Measurements from ENCODE around the gene SLC49A3. TPM values are rescaled to one million over a fixed set of nuclear protein-coding genes. Genes with fewer than 3 reads are reported as not detected.

Gene SLC49A3
- total RNA-seq, 1 donor from 2014 or later: 0.53 TPM

DNA sequence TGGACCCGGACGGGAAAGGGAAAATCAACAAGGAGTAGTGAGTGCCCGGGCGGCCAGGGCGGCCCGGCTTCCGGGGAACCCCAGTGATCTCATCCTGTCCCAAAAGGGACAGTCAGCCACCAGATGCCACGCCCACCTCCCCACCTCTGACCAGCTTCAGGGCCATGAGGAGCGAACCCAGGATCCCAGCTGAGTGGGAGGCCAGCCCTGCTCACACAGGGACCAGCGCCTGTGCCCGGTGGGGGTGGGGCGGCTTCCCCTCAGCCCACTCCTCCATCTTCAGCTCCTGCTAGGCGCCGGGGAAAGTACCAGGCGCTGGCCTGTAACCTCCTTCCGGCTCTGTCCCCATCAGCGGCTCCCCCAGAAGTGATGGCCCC lies 8.4 kb downstream of the SLC49A3 start:
- FAIRE-seq (no peak), DNase-seq (ENCODE audit: low read depth) (peak; percentile 13)
- peak overlapping the region; percentile 38 for H3K4me3 ChIP-seq (ENCODE audit: low read depth, low read length)
- H3K36me3 ChIP-seq (ENCODE audit: control insufficient read depth, insufficient read depth, low read length): no peaks in the 10 kb centered on the region
- H3K27me3 ChIP-seq (ENCODE audit: control insufficient read depth, insufficient read depth, low read length): no peaks in the 10 kb centered on the region
- TF ChIP-seq, protein P1, sequence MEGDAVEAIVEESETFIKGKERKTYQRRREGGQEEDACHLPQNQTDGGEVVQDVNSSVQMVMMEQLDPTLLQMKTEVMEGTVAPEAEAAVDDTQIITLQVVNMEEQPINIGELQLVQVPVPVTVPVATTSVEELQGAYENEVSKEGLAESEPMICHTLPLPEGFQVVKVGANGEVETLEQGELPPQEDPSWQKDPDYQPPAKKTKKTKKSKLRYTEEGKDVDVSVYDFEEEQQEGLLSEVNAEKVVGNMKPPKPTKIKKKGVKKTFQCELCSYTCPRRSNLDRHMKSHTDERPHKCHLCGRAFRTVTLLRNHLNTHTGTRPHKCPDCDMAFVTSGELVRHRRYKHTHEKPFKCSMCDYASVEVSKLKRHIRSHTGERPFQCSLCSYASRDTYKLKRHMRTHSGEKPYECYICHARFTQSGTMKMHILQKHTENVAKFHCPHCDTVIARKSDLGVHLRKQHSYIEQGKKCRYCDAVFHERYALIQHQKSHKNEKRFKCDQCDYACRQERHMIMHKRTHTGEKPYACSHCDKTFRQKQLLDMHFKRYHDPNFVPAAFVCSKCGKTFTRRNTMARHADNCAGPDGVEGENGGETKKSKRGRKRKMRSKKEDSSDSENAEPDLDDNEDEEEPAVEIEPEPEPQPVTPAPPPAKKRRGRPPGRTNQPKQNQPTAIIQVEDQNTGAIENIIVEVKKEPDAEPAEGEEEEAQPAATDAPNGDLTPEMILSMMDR (IDR thresholded peaks at IDR 0.05; ENCODE audit: insufficient read depth, low read length, severe bottlenecking): no peak

DNA sequence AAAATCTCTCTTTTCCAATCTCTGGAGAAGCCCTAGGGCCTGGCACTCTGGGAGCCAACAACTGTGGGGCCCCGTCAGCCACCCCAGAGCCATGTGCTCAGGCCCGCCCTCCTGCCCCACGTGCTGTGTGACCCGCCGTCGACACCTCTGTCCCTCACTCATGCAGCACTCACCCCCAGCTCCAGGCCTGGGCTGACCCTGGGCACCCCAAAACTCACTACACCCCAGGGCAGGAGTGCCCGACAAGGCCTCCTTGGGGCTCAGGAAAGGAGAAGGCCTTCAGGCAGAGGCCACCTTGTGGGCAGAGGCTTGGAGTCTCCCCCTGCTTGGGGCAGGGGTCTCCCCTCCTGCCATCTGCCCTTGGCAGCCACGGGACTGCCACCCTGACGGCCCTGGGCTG lies 8.9 kb downstream of the SLC49A3 start:
- no peak overlapping the region for H3K4me3 ChIP-seq (ENCODE audit: low read depth, low read length)
- TF ChIP-seq, protein P1 (IDR thresholded peaks at IDR 0.05; ENCODE audit: insufficient read depth, low read length, severe bottlenecking): no peak
- FAIRE-seq (no peak), DNase-seq (ENCODE audit: low read depth) (no peak)
- no peaks in the 10 kb centered on the region for H3K36me3 ChIP-seq (ENCODE audit: control insufficient read depth, insufficient read depth, low read length)
- H3K27me3 ChIP-seq (ENCODE audit: control insufficient read depth, insufficient read depth, low read length): no peaks in the 10 kb centered on the region

DNA sequence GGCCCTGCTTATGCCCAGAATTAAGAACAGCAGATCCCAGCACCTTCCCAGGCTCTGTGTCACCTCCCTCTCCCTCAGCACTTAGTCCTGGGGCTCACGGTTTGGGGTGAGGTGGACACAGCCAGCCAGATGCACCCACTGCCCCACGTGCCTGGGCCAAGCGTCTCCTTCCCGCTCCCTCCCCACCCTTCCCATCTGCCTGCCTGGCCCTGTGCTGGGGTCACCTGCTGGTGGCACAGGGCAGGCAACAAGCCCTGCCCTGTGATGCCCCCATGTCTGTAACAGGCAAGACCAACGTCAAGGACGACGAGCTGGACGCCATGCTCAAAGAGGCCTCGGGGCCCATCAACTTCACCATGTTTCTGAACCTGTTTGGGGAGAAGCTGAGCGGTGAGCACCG lies 9.3 kb downstream of the SLC49A3 start:
- H3K4me3 ChIP-seq (ENCODE audit: low read depth, low read length): no peak overlapping the region

DNA sequence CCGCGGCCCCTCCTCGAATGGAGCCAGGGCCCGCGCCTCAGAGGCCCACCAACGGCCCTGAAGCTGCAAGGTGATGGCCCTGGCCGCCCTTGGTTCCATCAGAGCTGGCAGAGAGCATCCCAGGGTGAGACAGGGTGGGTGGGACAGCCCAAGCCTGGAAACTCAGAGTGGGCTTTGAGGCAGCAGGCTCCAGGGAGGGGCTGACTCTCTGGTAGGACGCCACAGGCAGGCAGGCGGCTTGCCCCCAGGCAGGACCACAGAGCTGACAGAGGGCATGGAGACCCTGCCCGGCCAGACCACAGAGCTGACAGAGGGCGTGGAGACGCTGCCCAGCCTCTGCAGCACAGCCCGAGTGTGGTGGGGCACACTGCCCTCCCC lies 9.9 kb downstream of the SLC49A3 start:
- FAIRE-seq (no peak), DNase-seq (ENCODE audit: low read depth) (no peak)
- no peaks in the 10 kb centered on the region for H3K36me3 ChIP-seq (ENCODE audit: control insufficient read depth, insufficient read depth, low read length)
- H3K27me3 ChIP-seq (ENCODE audit: control insufficient read depth, insufficient read depth, low read length): no peaks in the 10 kb centered on the region
- H3K4me3 ChIP-seq (ENCODE audit: low read depth, low read length): no peak overlapping the region
- TF ChIP-seq, protein P1 (IDR thresholded peaks at IDR 0.05; ENCODE audit: insufficient read depth, low read length, severe bottlenecking): no peak

More for the DNA sequence above, 9.3 kb downstream of the SLC49A3 start:
- Histone ChIP-seq H3K36me3 (ENCODE audit: control insufficient read depth, insufficient read depth, low read length) (no peaks in the 10 kb centered on the region), H3K27me3 (ENCODE audit: control insufficient read depth, insufficient read depth, low read length) (no peaks in the 10 kb centered on the region)
- FAIRE-seq: no peak
- DNase-seq (ENCODE audit: low read depth): no peak
- TF ChIP-seq, protein P1 (IDR thresholded peaks at IDR 0.05; ENCODE audit: insufficient read depth, low read length, severe bottlenecking): no peak

DNA sequence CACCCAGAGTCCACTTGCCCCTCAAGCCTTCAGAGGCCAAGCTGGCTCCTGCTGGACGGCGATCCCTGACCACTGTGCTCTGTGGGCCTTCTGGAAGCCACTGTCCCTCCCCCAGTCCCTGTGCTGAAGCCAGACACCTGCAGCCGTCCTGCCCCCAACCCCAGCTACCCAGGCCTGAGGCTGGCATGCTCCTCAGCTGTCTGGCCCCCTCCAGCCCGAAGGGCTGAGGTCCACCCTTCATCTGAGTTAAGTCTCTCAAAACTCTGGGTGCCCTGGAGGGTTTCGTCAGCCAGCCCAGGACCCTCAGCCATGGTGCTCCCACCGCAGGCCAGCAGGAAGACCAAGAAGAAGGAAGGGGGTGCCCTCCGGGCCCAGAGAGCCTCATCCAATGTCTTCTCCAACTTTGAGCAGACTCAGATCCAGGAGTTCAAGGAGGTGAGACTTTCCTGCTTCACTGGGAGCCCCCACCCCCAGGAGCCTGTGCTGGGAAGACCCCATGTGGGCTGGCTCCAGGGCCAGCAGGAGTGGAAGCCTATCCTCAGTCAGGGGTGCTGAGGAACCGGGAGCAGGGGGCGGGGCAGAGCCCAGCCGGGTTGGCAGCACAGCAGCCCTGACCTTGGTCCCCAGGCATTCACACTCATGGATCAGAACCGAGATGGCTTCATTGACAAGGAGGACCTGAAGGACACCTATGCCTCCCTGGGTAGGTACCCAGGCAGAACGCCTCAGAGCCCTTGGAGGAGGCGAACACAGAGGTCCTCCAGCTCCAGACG lies 10.4 kb downstream of the SLC49A3 start:
- TF ChIP-seq, protein P1 (IDR thresholded peaks at IDR 0.05; ENCODE audit: insufficient read depth, low read length, severe bottlenecking): no peak
- H3K27me3 ChIP-seq (ENCODE audit: control insufficient read depth, insufficient read depth, low read length): no peaks in the 10 kb centered on the region
- H3K4me3 ChIP-seq (ENCODE audit: low read depth, low read length): no peak overlapping the region
- no peak for DNase-seq (ENCODE audit: low read depth)
- no peaks in the 10 kb centered on the region for H3K36me3 ChIP-seq (ENCODE audit: control insufficient read depth, insufficient read depth, low read length)
- FAIRE-seq: no peak
